Measurements from ENCODE around the gene MAP2K3.
"Not testable (repeated sequence)": the region's sequence is repeated elsewhere in the genome, so short reads cannot be mapped to it uniquely, and the experiment has no call there.

Gene MAP2K3

GRCh38 chr17:21313320-21313719 is 28.8 kb downstream of the MAP2K3 start:
- H3K4me3 ChIP-seq (replicated peaks in 1 of 2; ENCODE audit: low read depth in 2 of 2, low read length in 2 of 2): no peak overlapping the region
- DNase-seq (ENCODE audit: low read depth in 2 of 2): no peak
- TF ChIP-seq CTCF (IDR thresholded peaks at IDR 0.05; ENCODE audit: low read depth, low read length): no peak

- H3K4me3 ChIP-seq (replicated peaks in 1 of 2; ENCODE audit: low read depth in 2 of 2, low read length in 2 of 2); DNase-seq (ENCODE audit: low read depth in 2 of 2): not testable (repeated sequence)
Observed at GRCh38 chr17:21313761-21314160, 29.2 kb downstream of the MAP2K3 start.

- DNase-seq (ENCODE audit: low read depth in 2 of 2); H3K4me3 ChIP-seq (replicated peaks in 1 of 2; ENCODE audit: low read depth in 2 of 2, low read length in 2 of 2): not testable (repeated sequence)
Observed at GRCh38 chr17:21314261-21314664, 29.8 kb downstream of the MAP2K3 start.

GRCh38 chr17:21314701-21315111 is 30.2 kb downstream of the MAP2K3 start:
- not testable (repeated sequence) for DNase-seq (ENCODE audit: low read depth in 2 of 2); H3K4me3 ChIP-seq (replicated peaks in 1 of 2; ENCODE audit: low read depth in 2 of 2, low read length in 2 of 2)

- not testable (repeated sequence) for H3K4me3 ChIP-seq (replicated peaks in 1 of 2; ENCODE audit: low read depth in 2 of 2, low read length in 2 of 2); DNase-seq (ENCODE audit: low read depth in 2 of 2)
Observed at GRCh38 chr17:21315246-21316000, 30.9 kb downstream of the MAP2K3 start.

- DNase-seq (ENCODE audit: low read depth in 2 of 2); H3K4me3 ChIP-seq (replicated peaks in 1 of 2; ENCODE audit: low read depth in 2 of 2, low read length in 2 of 2): not testable (repeated sequence)
Observed at GRCh38 chr17:21316212-21316886, 31.8 kb downstream of the MAP2K3 start.

GRCh38 chr17:21316887-21317500 is 32.5 kb downstream of the MAP2K3 start:
- H3K4me3 ChIP-seq (replicated peaks in 1 of 2; ENCODE audit: low read depth in 2 of 2, low read length in 2 of 2): not testable (repeated sequence)
- DNase-seq (ENCODE audit: low read depth in 2 of 2): peak; percentile 25 to 29

GRCh38 chr17:21317821-21318220 is 33.3 kb downstream of the MAP2K3 start:
- not testable (repeated sequence) for H3K4me3 ChIP-seq (replicated peaks in 1 of 2; ENCODE audit: low read depth in 2 of 2, low read length in 2 of 2); DNase-seq (ENCODE audit: low read depth in 2 of 2)

GRCh38 chr17:21318439-21318838 is 33.9 kb downstream of the MAP2K3 start:
- DNase-seq (ENCODE audit: low read depth in 2 of 2): no peak
- H3K4me3 ChIP-seq (replicated peaks in 1 of 2; ENCODE audit: low read depth in 2 of 2, low read length in 2 of 2): no peak overlapping the region
- TF ChIP-seq CTCF (IDR thresholded peaks at IDR 0.05; ENCODE audit: low read depth, low read length): no peak

GRCh38 chr17:21318856-21319255 is 34.3 kb downstream of the MAP2K3 start:
- not testable (repeated sequence) for DNase-seq (ENCODE audit: low read depth in 2 of 2); H3K4me3 ChIP-seq (replicated peaks in 1 of 2; ENCODE audit: low read depth in 2 of 2, low read length in 2 of 2)

- DNase-seq (ENCODE audit: low read depth in 2 of 2); H3K4me3 ChIP-seq (replicated peaks in 1 of 2; ENCODE audit: low read depth in 2 of 2, low read length in 2 of 2): not testable (repeated sequence)
Observed at GRCh38 chr17:21319256-21319655, 34.7 kb downstream of the MAP2K3 start.

- not testable (repeated sequence) for DNase-seq (ENCODE audit: low read depth in 2 of 2); H3K4me3 ChIP-seq (replicated peaks in 1 of 2; ENCODE audit: low read depth in 2 of 2, low read length in 2 of 2)
Observed at GRCh38 chr17:21319686-21320375, 35.3 kb downstream of the MAP2K3 start.

- not testable (repeated sequence) for H3K4me3 ChIP-seq (replicated peaks in 1 of 2; ENCODE audit: low read depth in 2 of 2, low read length in 2 of 2); DNase-seq (ENCODE audit: low read depth in 2 of 2)
Observed at GRCh38 chr17:21320430-21320829, 35.9 kb downstream of the MAP2K3 start.

- not testable (repeated sequence) for DNase-seq (ENCODE audit: low read depth in 2 of 2)
Observed at GRCh38 chr17:21321061-21321460, 36.5 kb downstream of the MAP2K3 start.

GRCh38 chr17:21321744-21322191 is 37.3 kb downstream of the MAP2K3 start:
- H3K4me3 ChIP-seq (replicated peaks in 1 of 2; ENCODE audit: low read depth in 2 of 2, low read length in 2 of 2); DNase-seq (ENCODE audit: low read depth in 2 of 2): not testable (repeated sequence)

More at GRCh38 chr17:21321061-21321460, 36.5 kb downstream of the MAP2K3 start:
- not testable (repeated sequence) for H3K4me3 ChIP-seq (replicated peaks in 1 of 2; ENCODE audit: low read depth in 2 of 2, low read length in 2 of 2)
